Putamen (tissue), 1 donor: ENCODE results near the gene PPIP5K2.
"Not testable (repeated sequence)": the region's sequence is repeated elsewhere in the genome, so short reads cannot be mapped to it uniquely, and the experiment has no call there.

Source experiments
- DNase-seq: peaks from one replicate; pipeline ENCODE4 v3.0.0-alpha.2; 2016; ENCODE audit warnings: low spot score

PPIP5K2 gene

DNA sequence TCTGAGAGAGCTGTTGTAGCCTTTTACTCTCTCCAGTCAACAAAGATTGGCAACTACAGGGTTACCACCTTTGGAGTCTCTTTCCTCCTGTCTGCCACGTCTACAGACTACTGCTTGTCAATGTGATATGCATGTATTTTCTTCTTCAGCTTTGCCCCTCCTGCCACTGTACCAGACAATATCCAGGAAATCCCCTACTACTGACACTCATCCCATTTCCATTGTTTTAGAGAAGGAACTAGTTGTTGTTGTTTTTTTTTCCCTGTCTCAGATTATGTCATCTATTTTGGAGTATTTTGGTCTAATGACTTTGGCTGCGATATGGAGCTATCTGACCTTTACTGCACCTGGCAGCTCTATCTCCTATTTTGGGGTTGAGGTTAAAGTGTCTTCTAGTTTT lies 88.4 kb downstream of the PPIP5K2 start:
- DNase-seq: no peak

DNA sequence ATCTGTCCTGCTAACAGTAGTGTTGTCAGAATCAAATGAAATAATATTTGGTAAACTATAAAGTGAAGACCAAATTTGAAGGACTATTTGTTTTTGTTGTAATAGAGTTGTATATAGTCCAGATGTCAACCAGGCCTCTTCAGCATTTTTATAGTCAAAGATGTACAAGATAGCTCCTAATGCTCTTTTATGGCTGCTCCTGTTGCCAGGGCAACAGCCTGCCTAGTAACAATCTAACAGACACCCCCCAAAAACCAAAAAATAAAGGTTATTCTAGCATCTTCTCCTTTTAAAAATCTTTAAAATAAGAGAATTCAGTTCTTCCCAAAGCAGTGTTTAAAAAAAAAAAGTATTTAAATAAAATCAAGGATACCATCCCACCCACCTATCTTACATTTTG lies 89.0 kb downstream of the PPIP5K2 start:
- no peak for DNase-seq

DNA sequence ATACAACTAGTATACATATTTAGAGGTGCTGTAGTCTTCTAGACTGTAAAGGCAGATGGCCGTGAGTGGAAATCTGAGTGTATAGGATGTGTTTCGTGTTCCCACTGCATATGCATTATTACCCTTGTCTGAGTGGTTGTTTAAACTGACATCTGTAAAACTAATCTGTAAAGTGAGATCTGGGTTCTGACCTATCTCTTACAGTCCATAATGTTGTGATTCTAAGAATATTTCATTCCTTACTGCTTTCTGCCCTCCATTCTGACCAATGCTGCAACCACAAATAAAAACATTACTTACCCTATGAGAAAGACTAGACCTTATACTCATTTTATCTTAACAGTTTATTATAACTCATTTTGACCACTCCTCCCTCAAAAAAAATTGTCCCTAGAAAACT lies 90.9 kb downstream of the PPIP5K2 start:
- DNase-seq: no peak

DNA sequence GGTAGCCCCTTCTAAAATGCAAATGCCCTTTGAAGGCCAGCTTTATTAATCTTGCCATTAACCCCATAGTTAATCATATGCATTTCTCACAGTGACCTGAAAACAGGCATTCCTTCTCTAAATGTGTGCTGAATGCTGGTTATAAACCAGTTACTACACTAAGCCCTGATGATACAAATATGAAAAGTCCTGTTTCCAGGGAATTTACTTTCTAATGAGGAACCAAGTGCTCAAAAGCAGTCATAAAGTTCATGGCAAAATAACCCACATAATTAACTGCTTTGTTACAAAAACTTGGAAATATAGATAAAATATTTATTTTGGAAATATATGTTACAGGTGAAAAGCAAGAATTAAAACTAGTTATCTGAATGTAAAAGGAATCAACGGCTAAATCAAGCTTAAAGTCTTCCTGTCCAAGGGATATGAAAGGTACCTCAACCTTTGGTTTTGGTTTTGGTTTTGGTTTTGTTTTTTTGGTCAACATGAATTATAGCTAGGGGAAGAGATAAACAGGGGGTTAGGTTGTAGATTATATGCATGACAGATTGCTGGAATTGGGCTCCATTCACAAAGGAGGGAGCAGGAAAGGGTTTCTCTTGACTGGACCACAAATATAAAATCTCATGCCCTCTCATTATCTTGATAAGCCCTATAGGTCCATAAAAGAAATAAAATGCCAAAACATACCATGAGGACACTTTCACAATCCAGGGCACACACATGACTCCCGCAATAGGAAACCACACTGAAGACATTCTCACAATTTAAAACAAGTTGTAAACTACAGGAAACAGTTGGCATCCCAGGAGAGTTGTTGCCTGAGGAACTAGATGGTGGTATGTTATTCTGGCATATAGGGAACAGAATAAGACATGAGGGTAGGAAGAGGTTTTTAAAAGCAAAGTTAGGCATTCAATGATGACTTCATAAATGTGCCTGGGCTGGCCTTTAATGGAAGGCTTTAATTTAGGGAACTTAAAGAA lies 91.8 kb downstream of the PPIP5K2 start:
- no peak for DNase-seq

DNA sequence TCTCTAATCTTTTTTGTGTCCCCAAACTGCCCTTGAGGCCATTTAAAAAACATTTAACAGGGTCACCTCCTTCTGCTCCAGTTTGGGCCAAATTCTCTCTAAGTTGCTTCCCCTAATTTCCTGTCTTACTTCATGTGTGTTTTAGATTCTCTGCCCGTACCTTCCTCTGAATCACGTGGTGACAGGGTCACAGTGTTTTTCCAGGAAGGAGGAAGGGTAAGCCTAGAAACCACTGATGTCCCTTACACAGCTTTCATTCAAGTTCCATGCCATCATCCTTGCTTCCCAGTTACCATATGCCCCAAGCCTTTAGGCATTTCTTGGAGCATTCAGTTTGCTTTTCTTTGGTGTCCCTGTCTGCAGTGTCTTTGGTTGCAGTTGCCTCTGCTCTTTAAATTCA lies 96.0 kb downstream of the PPIP5K2 start:
- no peak for DNase-seq

DNA sequence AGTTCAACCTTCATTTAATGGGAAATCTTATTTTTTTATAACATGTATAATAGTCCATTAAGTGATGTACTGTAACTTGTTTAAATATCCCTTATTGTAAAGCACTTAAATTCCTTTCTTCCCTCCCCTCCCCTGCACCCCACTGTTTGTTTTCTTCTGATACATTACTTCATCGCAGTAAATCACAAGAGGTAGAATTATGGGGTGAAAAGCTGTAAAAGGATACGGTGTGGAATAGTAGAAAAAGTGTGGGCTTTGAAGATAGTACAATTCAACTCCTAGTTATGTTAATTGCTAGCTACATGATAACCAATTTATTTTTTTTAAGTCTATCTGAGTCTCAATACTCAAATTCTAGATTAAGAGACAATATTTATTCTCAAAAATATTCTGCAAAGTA lies 96.6 kb downstream of the PPIP5K2 start:
- no peak for DNase-seq

DNA sequence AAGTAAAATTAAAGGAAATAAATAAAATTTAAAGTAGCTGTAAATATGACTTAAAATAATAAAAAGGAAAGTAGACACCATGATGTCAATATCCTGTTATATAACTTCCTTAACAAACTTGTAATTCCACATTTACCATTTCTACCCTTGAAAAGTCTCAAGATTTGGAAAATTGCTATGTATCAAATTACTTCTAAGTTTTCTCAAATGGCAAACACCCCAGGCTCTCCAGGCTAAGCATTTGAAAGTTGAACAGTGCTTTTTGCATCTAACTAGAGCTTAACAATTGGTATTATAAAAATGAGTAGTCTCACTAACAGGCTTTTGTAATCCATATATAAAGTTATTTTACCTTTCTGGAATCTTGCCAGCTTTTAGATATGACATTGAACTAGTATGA lies 97.0 kb downstream of the PPIP5K2 start:
- DNase-seq: no peak

DNA sequence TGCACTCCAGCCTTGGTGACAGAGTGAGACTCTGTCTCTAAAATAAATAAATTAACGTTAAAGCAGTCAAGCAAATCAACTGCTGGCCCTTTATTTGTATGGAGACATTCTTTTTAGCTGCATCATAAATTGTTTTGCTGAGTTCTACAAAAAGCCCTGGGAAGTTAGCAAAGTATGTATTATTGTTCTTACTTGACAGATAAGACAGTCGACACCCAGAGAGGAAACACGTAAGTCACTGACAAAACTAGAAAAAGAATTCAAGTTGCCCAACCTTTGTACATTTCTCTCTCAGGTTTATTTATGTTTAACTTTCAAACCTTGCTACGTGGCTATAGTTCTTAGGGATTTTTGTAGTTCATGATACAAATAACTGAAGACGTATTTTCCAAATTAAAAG lies 98.1 kb downstream of the PPIP5K2 start:
- no peak for DNase-seq

DNA sequence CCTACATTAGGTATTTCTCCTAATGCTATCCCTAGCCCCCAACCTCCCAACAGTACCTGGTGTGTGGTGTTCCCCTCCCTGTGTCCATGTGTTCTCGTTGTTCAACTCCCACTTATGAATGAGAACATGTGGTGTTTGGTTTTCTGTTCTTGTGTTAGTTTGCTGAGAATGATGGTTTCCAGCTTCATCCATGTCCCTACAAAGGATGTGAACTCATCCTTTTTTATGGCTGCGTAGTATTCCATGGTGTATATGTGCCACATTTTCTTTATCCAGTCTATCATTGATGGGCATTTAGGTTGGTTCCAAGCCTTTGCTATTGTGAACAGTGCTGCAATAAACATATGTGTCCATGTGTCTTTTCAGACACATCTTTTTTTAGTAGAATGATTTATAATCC lies 99.0 kb downstream of the PPIP5K2 start:
- not testable (repeated sequence) for DNase-seq

DNA sequence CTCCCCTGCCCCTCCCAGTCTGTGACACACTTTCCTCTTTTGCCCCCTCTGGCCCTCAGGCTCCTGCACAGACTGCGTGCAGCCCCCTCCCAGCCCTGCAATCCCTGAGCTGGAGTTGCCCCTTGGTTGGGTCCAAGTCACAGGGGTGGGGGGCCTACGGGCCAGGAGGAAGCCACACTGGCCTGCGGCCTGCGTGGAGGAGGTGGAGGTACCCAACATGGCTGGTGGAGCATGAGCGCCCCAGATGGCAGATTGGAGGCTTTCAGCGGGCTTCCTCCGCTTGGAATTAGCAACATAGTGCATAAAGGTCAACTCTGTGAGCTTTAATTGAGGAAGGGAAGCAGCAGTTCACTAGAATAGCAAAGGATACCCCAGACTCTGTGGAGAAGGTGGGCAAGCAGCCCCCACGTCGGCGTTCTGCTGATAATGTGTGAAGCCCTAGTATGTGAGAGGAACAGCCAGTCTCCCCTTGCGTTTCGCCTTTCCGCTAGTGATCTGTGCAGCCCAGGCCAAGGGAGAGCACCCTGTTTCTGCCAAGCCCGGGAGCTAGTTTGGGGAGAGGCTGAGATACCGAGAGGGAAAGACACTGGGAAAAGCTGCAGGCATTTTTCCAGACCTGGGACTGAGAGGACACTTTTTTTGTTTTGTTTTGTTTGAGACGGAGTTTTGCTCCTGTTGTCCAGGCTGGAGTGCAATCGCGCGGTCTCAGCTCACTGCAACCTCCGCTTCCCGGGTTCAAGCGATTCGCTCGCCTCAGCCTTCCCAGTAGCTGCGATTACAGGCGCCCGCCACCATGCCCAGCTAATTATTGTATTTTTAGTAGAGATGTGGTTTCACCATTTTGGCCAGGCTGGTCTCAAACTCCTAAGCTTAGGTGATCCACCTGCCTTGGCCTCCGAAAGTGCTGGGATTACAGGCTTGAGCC lies 103.2 kb downstream of the PPIP5K2 start:
- DNase-seq: no peak

DNA sequence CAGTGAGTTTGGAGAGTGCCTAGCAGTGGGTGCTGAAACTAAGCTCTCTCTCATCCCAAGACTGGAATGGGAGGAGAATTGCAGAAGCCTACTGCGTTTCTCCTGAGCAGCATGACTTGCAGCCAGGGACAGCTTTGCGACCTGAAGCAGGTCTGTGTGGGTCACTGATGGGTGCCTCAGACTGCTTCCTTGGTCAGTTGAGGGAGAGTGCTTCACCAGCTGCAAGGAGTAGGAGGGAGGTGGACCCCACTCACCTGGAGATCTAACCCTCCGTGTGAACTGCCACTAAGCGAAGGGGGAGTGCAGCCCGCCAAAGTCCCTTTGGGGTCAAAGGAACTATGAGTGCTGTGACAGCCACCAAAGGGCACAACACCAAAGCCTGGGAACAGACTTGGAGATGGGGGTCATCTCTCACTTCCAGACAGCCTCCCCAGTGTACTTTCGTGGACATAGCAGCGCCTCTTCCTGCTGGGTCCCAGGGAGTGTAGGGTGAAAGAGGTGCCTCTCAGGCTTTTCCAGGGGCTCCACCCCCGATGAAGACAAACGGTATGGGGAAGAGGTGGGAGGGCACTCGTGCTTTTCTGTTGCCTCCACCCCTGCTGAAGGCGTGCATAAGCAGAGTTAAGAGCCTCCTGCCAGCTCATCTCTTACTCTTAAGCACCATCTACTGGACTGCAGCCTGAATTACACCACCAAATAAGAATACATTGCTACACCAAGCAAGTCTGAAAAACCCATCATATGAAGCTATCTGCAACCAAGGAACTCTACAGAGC lies 104.2 kb downstream of the PPIP5K2 start:
- DNase-seq: peak; percentile 29

DNA sequence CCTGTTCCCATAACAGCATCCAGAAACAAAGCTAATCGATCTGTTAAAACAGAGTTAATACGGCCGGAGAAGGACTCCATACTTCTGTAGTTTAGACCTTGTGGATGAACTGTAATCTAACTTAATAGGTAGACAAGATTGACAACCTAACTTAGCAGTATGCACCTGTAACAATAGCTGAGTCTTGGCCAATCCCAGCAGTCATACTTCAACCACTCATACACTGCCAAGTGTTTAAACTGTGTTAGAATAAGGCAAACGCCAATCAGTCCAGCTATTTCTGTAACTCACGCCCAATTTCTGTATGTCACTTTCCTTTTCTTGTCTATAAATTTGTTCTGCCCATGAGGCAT lies 104.8 kb downstream of the PPIP5K2 start:
- DNase-seq: no peak

DNA sequence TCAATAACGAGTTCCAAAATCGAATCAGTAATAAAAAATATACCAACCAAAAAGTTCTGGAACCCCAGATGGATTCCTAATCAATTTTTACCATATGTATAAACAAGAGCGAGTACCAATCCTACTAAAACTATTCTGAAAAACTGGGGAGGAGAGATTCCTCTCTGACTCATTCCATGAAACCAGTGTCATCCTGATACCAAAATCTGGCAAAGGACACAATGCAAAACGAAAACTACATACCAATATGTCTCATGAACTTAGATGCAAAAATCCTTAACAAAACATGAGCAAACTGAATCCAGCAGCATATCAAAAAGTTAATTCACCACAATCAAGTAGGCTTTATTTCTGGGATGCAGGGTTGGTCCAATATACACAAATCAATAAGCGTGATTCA lies 108.0 kb downstream of the PPIP5K2 start:
- DNase-seq: no peak

DNA sequence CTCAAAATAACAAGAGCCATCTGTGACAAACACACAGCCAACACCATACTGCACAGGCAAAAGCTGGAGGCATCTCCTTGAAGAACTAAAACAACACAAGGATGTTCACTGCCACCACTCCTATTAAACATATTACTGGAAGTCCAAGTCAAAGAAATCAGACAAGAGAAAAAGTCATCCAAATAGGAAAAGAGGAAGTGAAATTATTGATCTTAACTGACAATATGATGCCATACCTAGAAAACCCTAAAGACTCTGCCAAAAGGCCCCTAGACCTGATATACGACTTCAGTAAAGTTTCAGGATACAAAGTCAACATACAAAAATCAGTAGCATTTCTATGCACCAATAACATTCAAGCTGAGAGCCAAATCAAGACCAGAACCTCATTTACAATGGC lies 108.5 kb downstream of the PPIP5K2 start:
- DNase-seq: no peak

DNA sequence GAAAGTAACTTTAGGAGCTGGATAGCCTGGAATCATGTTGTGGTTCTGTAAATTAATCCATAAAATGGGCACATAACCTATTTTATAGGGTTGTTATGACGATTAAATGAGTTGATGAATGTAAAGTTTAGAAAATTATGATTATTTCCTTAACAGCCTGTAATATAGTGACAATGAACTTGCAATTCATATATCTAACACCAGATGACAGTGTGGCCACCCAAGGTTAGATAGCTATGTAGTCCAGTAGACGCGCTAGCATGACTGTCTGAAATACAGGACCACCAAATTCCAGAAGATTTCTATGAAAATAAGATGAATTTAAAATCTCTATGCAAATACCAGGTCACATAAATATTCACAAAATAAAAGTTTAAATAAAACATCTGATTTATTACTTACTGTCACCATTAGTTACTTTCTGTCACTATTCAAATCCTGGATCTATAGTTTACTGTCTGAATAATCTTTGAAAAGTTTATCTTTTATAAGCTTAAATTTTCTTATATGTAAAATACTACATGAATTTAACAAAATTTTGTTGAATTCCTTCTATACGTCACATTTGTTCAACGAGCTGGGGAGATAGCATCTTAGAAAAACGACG lies 112.4 kb downstream of the PPIP5K2 start:
- DNase-seq: peak; percentile 12

DNA sequence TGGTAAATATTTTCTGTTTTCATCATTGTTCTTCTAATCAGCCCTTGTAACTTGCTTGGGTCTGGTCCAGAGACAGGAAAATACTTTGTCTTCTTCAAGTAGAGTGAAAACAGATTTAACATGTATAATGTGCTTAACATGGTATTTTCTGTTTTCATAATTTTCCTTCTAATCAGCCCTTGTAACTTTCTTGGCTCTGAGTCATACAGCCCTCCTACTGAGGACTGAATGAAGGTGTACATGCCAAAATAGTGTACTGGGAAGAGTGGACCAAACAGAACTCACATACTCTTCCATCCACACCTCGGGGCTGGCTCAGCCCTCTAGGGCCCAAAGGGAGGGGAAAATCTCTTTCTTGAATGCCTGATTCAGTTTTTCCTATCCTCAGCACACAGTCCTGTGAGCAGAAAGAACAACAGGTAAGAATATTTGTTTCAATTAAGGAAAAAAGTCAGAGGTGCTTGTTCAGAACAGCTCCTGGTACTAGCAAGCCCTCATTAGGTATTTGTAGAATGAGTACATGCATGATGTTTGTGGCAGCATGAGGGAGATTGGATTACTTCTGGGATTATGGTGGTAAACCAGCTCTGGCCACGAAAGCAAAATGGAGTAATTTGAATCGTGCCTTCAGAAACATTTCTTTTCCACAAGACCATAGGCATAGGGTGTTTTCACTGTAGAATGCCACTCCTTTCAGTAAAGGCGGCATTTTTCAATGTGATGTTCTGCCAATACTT lies 114.3 kb downstream of the PPIP5K2 start:
- DNase-seq: no peak

DNA sequence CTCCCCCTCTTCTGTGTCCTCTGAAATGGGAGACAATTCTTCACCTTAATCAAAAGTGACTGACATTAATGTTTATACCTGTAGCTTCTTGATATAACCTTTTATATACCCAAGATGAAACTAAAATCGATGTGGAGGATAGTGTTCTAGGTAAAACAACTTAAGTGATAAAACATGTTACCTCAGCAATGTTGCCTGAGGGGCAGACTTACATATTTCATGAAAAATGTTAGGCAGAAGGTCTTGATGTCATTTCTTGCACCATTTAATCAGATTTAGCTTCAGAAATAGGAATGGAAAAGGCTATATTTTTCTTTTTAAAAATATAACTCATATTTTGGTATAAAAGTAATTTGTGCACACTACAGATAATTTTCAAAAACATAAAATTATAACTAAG lies 115.8 kb downstream of the PPIP5K2 start:
- no peak for DNase-seq

DNA sequence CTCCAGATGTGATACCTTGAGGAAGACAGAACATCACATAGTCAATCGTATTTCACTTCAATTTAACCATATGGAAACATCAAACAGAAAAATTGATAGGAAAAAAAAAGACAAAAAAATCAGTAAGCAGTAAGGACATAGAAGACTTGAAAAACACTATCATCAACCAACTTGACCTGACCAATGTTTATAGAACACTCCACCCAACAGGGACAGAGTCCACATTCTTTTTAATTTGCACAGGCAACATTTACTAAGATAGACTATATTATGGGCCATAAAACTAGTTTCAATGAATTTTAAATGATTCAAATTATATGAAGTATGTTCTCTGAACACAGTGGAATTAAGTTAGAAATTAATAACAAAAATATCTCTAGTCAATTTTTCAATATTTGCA lies 117.7 kb downstream of the PPIP5K2 start:
- no peak for DNase-seq

DNA sequence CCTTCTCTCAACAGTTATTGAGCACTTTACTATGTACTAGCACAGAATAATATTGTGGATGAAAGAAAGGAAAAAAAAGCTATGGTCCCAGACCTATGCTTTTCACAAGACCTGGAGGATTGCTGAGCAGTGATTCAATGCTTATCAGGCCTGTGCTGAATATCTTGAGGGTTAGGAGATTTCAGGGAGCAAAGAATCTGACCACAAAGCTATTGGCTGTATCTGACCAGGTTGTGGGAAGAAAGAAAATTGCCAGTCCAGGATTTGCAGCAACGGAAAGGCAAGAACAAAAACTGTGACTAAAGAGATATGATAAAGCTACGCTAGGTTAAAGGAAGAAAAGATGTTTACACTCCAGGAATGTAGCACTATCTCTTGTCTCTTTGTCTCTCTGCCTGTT lies 123.6 kb downstream of the PPIP5K2 start:
- DNase-seq: no peak

DNA sequence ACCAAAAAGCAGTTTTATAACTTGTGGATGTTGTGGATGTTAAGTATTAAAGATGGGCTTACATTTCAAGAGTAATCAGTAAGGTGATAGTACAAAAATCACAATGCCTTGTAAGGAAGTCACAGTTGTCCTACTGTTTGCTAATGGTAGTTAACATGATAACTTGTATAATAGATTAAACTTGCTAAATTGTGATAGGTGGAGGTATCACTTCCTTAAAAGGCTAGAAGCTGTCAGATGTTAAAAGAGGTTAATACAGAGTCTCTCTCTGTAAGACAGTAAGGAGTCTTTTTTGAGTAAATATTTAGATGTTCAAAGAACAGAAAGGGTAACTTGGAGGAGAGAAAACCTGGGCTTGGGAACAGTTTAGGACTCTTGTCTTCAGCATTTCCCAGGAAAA lies 124.3 kb downstream of the PPIP5K2 start:
- DNase-seq: no peak

DNA sequence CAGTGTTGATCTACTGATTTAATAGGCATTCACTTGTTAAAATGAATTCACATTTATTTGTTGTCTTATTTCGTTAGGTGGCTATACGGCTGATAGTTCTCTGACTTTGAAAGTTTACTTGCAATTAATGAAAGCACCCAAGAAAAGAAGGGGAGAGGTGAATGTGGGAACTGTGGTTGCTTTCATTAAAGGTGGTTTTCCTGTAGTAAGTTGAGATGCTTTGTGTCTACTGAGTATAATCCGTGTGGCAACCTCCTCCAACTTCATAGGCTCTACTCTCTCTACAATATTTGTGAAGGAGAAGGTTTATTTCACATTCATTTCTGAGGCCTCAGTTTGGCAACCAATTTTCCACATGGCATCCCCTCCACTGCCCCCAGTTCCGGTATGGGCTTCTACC lies 125.7 kb downstream of the PPIP5K2 start:
- DNase-seq: no peak
